ENCODE data around the gene BHLHE40.

GRCh38 chr3:4993276-4994143 lies 14.3 kb downstream of the BHLHE40 start:
- TF ChIP-seq FOS (IDR thresholded peaks at IDR 0.05; ENCODE audit: borderline replicate concordance, extremely low read depth, insufficient read length), result no peak
- no peak for TF ChIP-seq CTCF (IDR thresholded peaks at IDR 0.05 in 2 of 3, conservative IDR thresholded peaks at IDR 0.05 in 1 of 3; ENCODE audit: control insufficient read depth in 2 of 3, extremely low read depth in 1 of 3, insufficient read depth in 1 of 3, low read depth in 3 of 3, low read length in 3 of 3)
- TF ChIP-seq POLR2A (IDR thresholded peaks at IDR 0.05; ENCODE audit: low read depth, low read length), result no peak
- TF ChIP-seq NR2C2 (IDR thresholded peaks at IDR 0.05; ENCODE audit: borderline replicate concordance, control insufficient read depth, insufficient read length, low read depth), result no peak
- TF ChIP-seq SMC3 (IDR thresholded peaks at IDR 0.05; ENCODE audit: borderline replicate concordance, low read length), result no peak
- no peak for TF ChIP-seq FOXM1 (IDR thresholded peaks at IDR 0.05; ENCODE audit: low read depth, low read length)
- no peak for TF ChIP-seq RCOR1 (conservative IDR thresholded peaks at IDR 0.05; ENCODE audit: low read depth, low read length)
- TF ChIP-seq, protein P1, sequence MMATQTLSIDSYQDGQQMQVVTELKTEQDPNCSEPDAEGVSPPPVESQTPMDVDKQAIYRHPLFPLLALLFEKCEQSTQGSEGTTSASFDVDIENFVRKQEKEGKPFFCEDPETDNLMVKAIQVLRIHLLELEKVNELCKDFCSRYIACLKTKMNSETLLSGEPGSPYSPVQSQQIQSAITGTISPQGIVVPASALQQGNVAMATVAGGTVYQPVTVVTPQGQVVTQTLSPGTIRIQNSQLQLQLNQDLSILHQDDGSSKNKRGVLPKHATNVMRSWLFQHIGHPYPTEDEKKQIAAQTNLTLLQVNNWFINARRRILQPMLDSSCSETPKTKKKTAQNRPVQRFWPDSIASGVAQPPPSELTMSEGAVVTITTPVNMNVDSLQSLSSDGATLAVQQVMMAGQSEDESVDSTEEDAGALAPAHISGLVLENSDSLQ (IDR thresholded peaks at IDR 0.05), result no peak
- no peak for TF ChIP-seq NFIC (IDR thresholded peaks at IDR 0.05; ENCODE audit: low read depth, low read length)
- TF ChIP-seq KDM1A (IDR thresholded peaks at IDR 0.05; ENCODE audit: borderline replicate concordance), result no peak

All from GM12878 (cell line).